ENCODE results near the gene SERF2.

GRCh38 chr15:43748376-43748775, 43.7 kb upstream of the SERF2 start:
- TF ChIP-seq CTCF (IDR thresholded peaks at IDR 0.05) (no peak), POLR2AphosphoS5 (IDR thresholded peaks at IDR 0.05; ENCODE audit: insufficient read depth in 1 of 2, low read depth in 1 of 2) (no peak), POLR2A (IDR thresholded peaks at IDR 0.05) (no peak)

Data from vagina (tissue), 2 donors.